OCI-LY3 (cell line): ENCODE measurements around the gene GPR3.

Source experiments
- CTCF ChIP-seq: fragments of 200-600, 300-600 bp; sonication (generic); IDR thresholded peaks from 2 replicates; pipeline ENCODE4 v1.5.1; 2014; ENCODE audit warnings: antibody characterized with exemption, low read length, low read depth
- EZH2phosphoT487 ChIP-seq: fragments of 200-600 bp; shearing (Covaris generic); IDR thresholded peaks from 2 replicates; pipeline ENCODE4 v1.6.1; 2018; ENCODE audit warnings: antibody characterized with exemption, mixed run types, low read depth

- TF ChIP-seq EZH2phosphoT487: no peak
- no peak for TF ChIP-seq CTCF
Observed at GRCh38 chr1:27363766-27364695, 28.4 kb upstream of the GPR3 start.
